Liver (tissue), 9 donors: Measurements from ENCODE around the gene CCDC97. TPM values are rescaled to one million over a fixed set of nuclear protein-coding genes. Genes with fewer than 3 reads are reported as not detected.
"Not testable (repeated sequence)": the region's sequence is repeated elsewhere in the genome, so short reads cannot be mapped to it uniquely, and the experiment has no call there.

Source experiments
- DNase-seq: peaks from one replicate; pipeline ENCODE4 v3.0.0-alpha.2; 2017; ENCODE audit warnings: low spot score
- H3K27ac ChIP-seq, 2 donors: one replicate each; pipeline ENCODE4 v1.7.0; 2013; ENCODE audit warnings: inconsistent platforms in 2 of 2, low read length in 2 of 2, control low read depth in 1 of 2, low read depth in 1 of 2, mild to moderate bottlenecking in 1 of 2
- H3K27me3 ChIP-seq, 4 donors: one replicate each; pipeline versions ENCODE4 v1.6.1 to v1.7.0; 2013; ENCODE audit warnings: low read length in 3 of 4, inconsistent platforms in 1 of 4, mild to moderate bottlenecking in 1 of 4, moderate library complexity in 1 of 4; ENCODE audit not compliant: control insufficient read depth in 4 of 4, insufficient read depth in 4 of 4
- H3K36me3 ChIP-seq, 4 donors: one replicate each; pipeline versions ENCODE4 v1.6.1 to v1.7.0; 2013; ENCODE audit warnings: low read length in 3 of 4, mild to moderate bottlenecking in 3 of 4, low read depth in 1 of 4, moderate library complexity in 1 of 4; ENCODE audit not compliant: control insufficient read depth in 4 of 4, insufficient read depth in 3 of 4
- H3K4me1 ChIP-seq, 4 donors: one replicate each; pipeline versions ENCODE4 v1.6.1 to v1.7.0; 2013; ENCODE audit warnings: low read length in 3 of 4, mild to moderate bottlenecking in 3 of 4, moderate library complexity in 1 of 4; ENCODE audit not compliant: control insufficient read depth in 4 of 4, insufficient read depth in 4 of 4
- H3K4me3 ChIP-seq, 3 donors: one replicate each; pipeline versions ENCODE4 v1.6.1 to v1.7.0; 2013; ENCODE audit warnings: low read length in 3 of 3, control low read depth in 1 of 3, low read depth in 1 of 3, mild to moderate bottlenecking in 1 of 3
- H3K9ac ChIP-seq, 2 donors: one replicate each; pipeline ENCODE4 v1.7.0; 2013; ENCODE audit warnings: low read length in 2 of 2, mild to moderate bottlenecking in 2 of 2, moderate library complexity in 2 of 2, control low read depth in 1 of 2, low read depth in 1 of 2
- H3K9me3 ChIP-seq, 4 donors: one replicate each; pipeline versions ENCODE4 v1.6.1 to v1.7.0; 2013; ENCODE audit warnings: low read length in 3 of 4; ENCODE audit not compliant: control insufficient read depth in 4 of 4
- ATF3 ChIP-seq: IDR thresholded peaks from 2 replicates; pipeline ENCODE4 v1.6.1; 2016; ENCODE audit warnings: antibody characterized with exemption
- CTCF ChIP-seq: fragments of 150-350 bp; IDR thresholded peaks from 2 replicates; pipeline ENCODE4 v1.5.1; 2017; ENCODE audit warnings: improper control_type of control experiment, low read depth, low read length; ENCODE audit not compliant: missing input control
- EGR1 ChIP-seq, 2 donors: IDR thresholded peaks; 2 replicates each; pipeline ENCODE4 v1.6.1; 2016 to 2018; ENCODE audit warnings: antibody characterized with exemption in 2 of 2, low read depth in 2 of 2
- FOXA1 ChIP-seq: IDR thresholded peaks from 2 replicates; pipeline ENCODE4 v1.6.1; 2016; ENCODE audit warnings: antibody characterized with exemption
- FOXA2 ChIP-seq: IDR thresholded peaks from 2 replicates; pipeline ENCODE4 v1.6.1; 2016; ENCODE audit warnings: antibody characterized with exemption
- GABPA ChIP-seq, 2 donors: IDR thresholded peaks in 1 of 2; conservative IDR thresholded peaks in 1 of 2; 2 replicates each; pipeline ENCODE4 v1.6.1; 2016; ENCODE audit warnings: antibody characterized with exemption in 2 of 2, mild to moderate bottlenecking in 1 of 2, moderate library complexity in 1 of 2
- HNF4A ChIP-seq, 2 donors: conservative IDR thresholded peaks; 2 replicates each; pipeline ENCODE4 v1.6.1; 2016; ENCODE audit warnings: antibody characterized with exemption in 2 of 2, mild to moderate bottlenecking in 2 of 2
- HNF4G ChIP-seq: IDR thresholded peaks from 2 replicates; pipeline ENCODE4 v1.6.1; 2016; ENCODE audit warnings: antibody characterized with exemption
- JUND ChIP-seq, 2 donors: IDR thresholded peaks; 2 replicates each; pipeline ENCODE4 v1.6.1; 2016; ENCODE audit warnings: antibody characterized with exemption in 2 of 2
- MAX ChIP-seq: IDR thresholded peaks from 2 replicates; pipeline ENCODE4 v1.6.1; 2016; ENCODE audit warnings: antibody characterized with exemption
- RAD21 ChIP-seq, 2 donors: IDR thresholded peaks; 2 replicates each; pipeline ENCODE4 v1.6.1; 2016; ENCODE audit warnings: antibody characterized with exemption in 2 of 2, mild to moderate bottlenecking in 2 of 2
- REST ChIP-seq: IDR thresholded peaks from 2 replicates; pipeline ENCODE4 v1.6.1; 2016; ENCODE audit warnings: antibody characterized with exemption, mild to moderate bottlenecking
- RXRA ChIP-seq, 2 donors: IDR thresholded peaks; 2 replicates each; pipeline ENCODE4 v1.6.1; 2017 to 2018; ENCODE audit warnings: antibody characterized with exemption in 2 of 2, mild to moderate bottlenecking in 1 of 2
- SP1 ChIP-seq: IDR thresholded peaks from 2 replicates; pipeline ENCODE4 v1.6.1; 2018; ENCODE audit warnings: antibody characterized with exemption, mild to moderate bottlenecking
- TAF1 ChIP-seq: conservative IDR thresholded peaks from 2 replicates; pipeline ENCODE4 v1.6.1; 2016; ENCODE audit warnings: antibody characterized with exemption, mild to moderate bottlenecking
- YY1 ChIP-seq: IDR thresholded peaks from 2 replicates; pipeline ENCODE4 v1.6.1; 2016; ENCODE audit warnings: antibody characterized with exemption, mild to moderate bottlenecking
- ZBTB33 ChIP-seq: IDR thresholded peaks from 2 replicates; pipeline ENCODE4 v1.6.1; 2016; ENCODE audit warnings: antibody characterized with exemption
- WGBS: extraction: QIAGEN DNeasy Blood & Tissue Kit; methylation state at CpG from one replicate; pipeline ENCODE4 v1.1.7; 2013; 5-methylcytosine and 5-hydroxymethylcytosine counted together
- polyA plus RNA-seq, 2 donors: library from polyadenylated mRNA; stranded (reverse) in 1 of 2; unstranded in 1 of 2; fragments of 200-250 nt in 1 of 2; fragments of >200 nt in 1 of 2; fragmentation: Nextera tagmentation in 1 of 2; extraction: Ambion mirVana in 1 of 2; gene quantifications; one replicate each; pipeline versions ENCODE4 v1.2.1 to v1.2.3, GENCODE V29; 2013 to 2015
- total RNA-seq, 2 donors: library from RNA; depleted of rRNA; stranded (reverse); fragments of >200 nt; gene quantifications; one replicate each; pipeline ENCODE4 v1.2.3, GENCODE V29; 2014
- donor health status: healthy.
- donor health status: healthy.
- donor health status: healthy.
- donor health status: healthy.
- donor health status: healthy.

CCDC97 gene
- total and polyA plus RNA-seq, 4 donors = 3.8 to 5.7 (median 5.3) TPM

GRCh38 chr19:41288673-41289530 is 21.1 kb upstream of the CCDC97 start:
- no peaks in the 10 kb centered on the region for H3K4me1 ChIP-seq
- H3K27me3 ChIP-seq = no peaks in the 10 kb centered on the region
- no peak overlapping the region for H3K4me3 ChIP-seq
- H3K9me3 ChIP-seq = no peaks in the 10 kb centered on the region
- TF ChIP-seq RXRA (IDR thresholded peaks at IDR 0.05) (no peak), REST (no peak), HNF4G (no peak), SP1 (no peak), EGR1 (IDR thresholded peaks at IDR 0.05; ENCODE audit: low read depth in 2 of 2) (no peak), CTCF (no peak), GABPA (IDR thresholded peaks at IDR 0.05 in 1 of 2, conservative IDR thresholded peaks at IDR 0.05 in 1 of 2) (no peak), FOXA2 (no peak), ATF3 (no peak), YY1 (no peak), RAD21 (IDR thresholded peaks at IDR 0.05) (no peak), TAF1 (no peak), JUND (IDR thresholded peaks at IDR 0.05) (no peak), FOXA1 (no peak), ZBTB33 (no peak), MAX (no peak), HNF4A (conservative IDR thresholded peaks at IDR 0.05) (no peak)
- no peak overlapping the region for H3K9ac ChIP-seq
- 81% methylated on average over 3 of the region's 3 CpGs for WGBS
- DNase-seq = no peak
- peaks cover 25 to 73% (median 52%) of the 10 kb centered on the region in 4 donors for H3K36me3 ChIP-seq
- no peak overlapping the region for H3K27ac ChIP-seq

- WGBS = 97% methylated on average over 8 of the region's 8 CpGs
- H3K27me3 ChIP-seq, H3K27ac ChIP-seq, DNase-seq, H3K9ac ChIP-seq, H3K4me1 ChIP-seq, H3K9me3 ChIP-seq, H3K4me3 ChIP-seq: not testable (repeated sequence)
- H3K36me3 ChIP-seq = peaks cover 25 to 75% (median 55%) of the 10 kb centered on the region in 4 donors
These were observed 20.2 kb upstream of the CCDC97 start for GRCh38 chr19:41289814-41290213.
